Liver (tissue), 9 donors: ENCODE results near the gene FALEC. TPM values are rescaled to one million over a fixed set of nuclear protein-coding genes. Genes with fewer than 3 reads are reported as not detected.
A peak's percentile ranks its signal among the peaks of the same experiment; 100 is the strongest.

Experiments
- DNase-seq: peaks from one replicate; pipeline ENCODE4 v3.0.0-alpha.2; 2017; ENCODE audit warnings: low spot score
- H3K27ac ChIP-seq, 2 donors: one replicate each; pipeline ENCODE4 v1.7.0; 2013; ENCODE audit warnings: inconsistent platforms in 2 of 2, low read length in 2 of 2, control low read depth in 1 of 2, low read depth in 1 of 2, mild to moderate bottlenecking in 1 of 2
- H3K27me3 ChIP-seq, 4 donors: one replicate each; pipeline versions ENCODE4 v1.6.1 to v1.7.0; 2013; ENCODE audit warnings: low read length in 3 of 4, inconsistent platforms in 1 of 4, mild to moderate bottlenecking in 1 of 4, moderate library complexity in 1 of 4; ENCODE audit not compliant: control insufficient read depth in 4 of 4, insufficient read depth in 4 of 4
- H3K36me3 ChIP-seq, 4 donors: one replicate each; pipeline versions ENCODE4 v1.6.1 to v1.7.0; 2013; ENCODE audit warnings: low read length in 3 of 4, mild to moderate bottlenecking in 3 of 4, low read depth in 1 of 4, moderate library complexity in 1 of 4; ENCODE audit not compliant: control insufficient read depth in 4 of 4, insufficient read depth in 3 of 4
- H3K4me1 ChIP-seq, 4 donors: one replicate each; pipeline versions ENCODE4 v1.6.1 to v1.7.0; 2013; ENCODE audit warnings: low read length in 3 of 4, mild to moderate bottlenecking in 3 of 4, moderate library complexity in 1 of 4; ENCODE audit not compliant: control insufficient read depth in 4 of 4, insufficient read depth in 4 of 4
- H3K4me3 ChIP-seq, 3 donors: one replicate each; pipeline versions ENCODE4 v1.6.1 to v1.7.0; 2013; ENCODE audit warnings: low read length in 3 of 3, control low read depth in 1 of 3, low read depth in 1 of 3, mild to moderate bottlenecking in 1 of 3
- H3K9ac ChIP-seq, 2 donors: one replicate each; pipeline ENCODE4 v1.7.0; 2013; ENCODE audit warnings: low read length in 2 of 2, mild to moderate bottlenecking in 2 of 2, moderate library complexity in 2 of 2, control low read depth in 1 of 2, low read depth in 1 of 2
- H3K9me3 ChIP-seq, 4 donors: one replicate each; pipeline versions ENCODE4 v1.6.1 to v1.7.0; 2013; ENCODE audit warnings: low read length in 3 of 4; ENCODE audit not compliant: control insufficient read depth in 4 of 4
- FOXA1 ChIP-seq: IDR thresholded peaks from 2 replicates; pipeline ENCODE4 v1.6.1; 2016; ENCODE audit warnings: antibody characterized with exemption
- FOXA2 ChIP-seq: IDR thresholded peaks from 2 replicates; pipeline ENCODE4 v1.6.1; 2016; ENCODE audit warnings: antibody characterized with exemption
- GABPA ChIP-seq, 2 donors: IDR thresholded peaks in 1 of 2; conservative IDR thresholded peaks in 1 of 2; 2 replicates each; pipeline ENCODE4 v1.6.1; 2016; ENCODE audit warnings: antibody characterized with exemption in 2 of 2, mild to moderate bottlenecking in 1 of 2, moderate library complexity in 1 of 2
- HNF4A ChIP-seq, 2 donors: conservative IDR thresholded peaks; 2 replicates each; pipeline ENCODE4 v1.6.1; 2016; ENCODE audit warnings: antibody characterized with exemption in 2 of 2, mild to moderate bottlenecking in 2 of 2
- HNF4G ChIP-seq: IDR thresholded peaks from 2 replicates; pipeline ENCODE4 v1.6.1; 2016; ENCODE audit warnings: antibody characterized with exemption
- JUND ChIP-seq, 2 donors: IDR thresholded peaks; 2 replicates each; pipeline ENCODE4 v1.6.1; 2016; ENCODE audit warnings: antibody characterized with exemption in 2 of 2
- MAX ChIP-seq: IDR thresholded peaks from 2 replicates; pipeline ENCODE4 v1.6.1; 2016; ENCODE audit warnings: antibody characterized with exemption
- RAD21 ChIP-seq, 2 donors: IDR thresholded peaks; 2 replicates each; pipeline ENCODE4 v1.6.1; 2016; ENCODE audit warnings: antibody characterized with exemption in 2 of 2, mild to moderate bottlenecking in 2 of 2
- RXRA ChIP-seq, 2 donors: IDR thresholded peaks; 2 replicates each; pipeline ENCODE4 v1.6.1; 2017 to 2018; ENCODE audit warnings: antibody characterized with exemption in 2 of 2, mild to moderate bottlenecking in 1 of 2
- SP1 ChIP-seq: IDR thresholded peaks from 2 replicates; pipeline ENCODE4 v1.6.1; 2018; ENCODE audit warnings: antibody characterized with exemption, mild to moderate bottlenecking
- YY1 ChIP-seq: IDR thresholded peaks from 2 replicates; pipeline ENCODE4 v1.6.1; 2016; ENCODE audit warnings: antibody characterized with exemption, mild to moderate bottlenecking
- ZBTB33 ChIP-seq: IDR thresholded peaks from 2 replicates; pipeline ENCODE4 v1.6.1; 2016; ENCODE audit warnings: antibody characterized with exemption
- WGBS: extraction: QIAGEN DNeasy Blood & Tissue Kit; methylation state at CpG from one replicate; pipeline ENCODE4 v1.1.7; 2013; 5-methylcytosine and 5-hydroxymethylcytosine counted together
- polyA plus RNA-seq, 2 donors: library from polyadenylated mRNA; stranded (reverse) in 1 of 2; unstranded in 1 of 2; fragments of 200-250 nt in 1 of 2; fragments of >200 nt in 1 of 2; fragmentation: Nextera tagmentation in 1 of 2; extraction: Ambion mirVana in 1 of 2; gene quantifications; one replicate each; pipeline versions ENCODE4 v1.2.1 to v1.2.3, GENCODE V29; 2013 to 2015
- total RNA-seq, 2 donors: library from RNA; depleted of rRNA; stranded (reverse); fragments of >200 nt; gene quantifications; one replicate each; pipeline ENCODE4 v1.2.3, GENCODE V29; 2014
- TF ChIP-seq, protein P1 (sequence below): IDR thresholded peaks from 2 replicates; pipeline ENCODE4 v1.6.1; 2016; ENCODE audit warnings: antibody characterized with exemption, mild to moderate bottlenecking
- donor health status: healthy.
- donor health status: healthy.
- donor health status: healthy.
- donor health status: healthy.
- donor health status: healthy.

Gene FALEC
- total RNA-seq (not detected), polyA plus RNA-seq (not detected)

GRCh38 chr1:150515328-150516049 is at the start of gene FALEC:
TSS of gene FALEC (plus strand) at chr1:150515752.
- WGBS, result under 1% methylated on average over 54 of the region's 54 CpGs
- H3K4me3 ChIP-seq, result peak within 1 kb of the TSS; percentile 60 to 85 (median 85)
- H3K36me3 ChIP-seq, result peaks cover 0 to 3% (median 0%) of the 10 kb centered on the region in 4 donors
- peak; percentile 94 for DNase-seq
- H3K27ac ChIP-seq, result peak within 1 kb of the TSS; percentile 66 to 68
- no peaks in the 10 kb centered on the region for H3K9me3 ChIP-seq
- H3K9ac ChIP-seq, result peak within 1 kb of the TSS; percentile 82 to 98
- H3K27me3 ChIP-seq, result no peaks in the 10 kb centered on the region
- peaks cover 2 to 17% (median 9%) of the 10 kb centered on the region in 4 donors for H3K4me1 ChIP-seq
- TF ChIP-seq FOXA2 (peak; percentile 5), MAX (peak; percentile 19), SP1 (peak; percentile 59), RXRA (IDR thresholded peaks at IDR 0.05) (no peak), RAD21 (IDR thresholded peaks at IDR 0.05) (peak in 1 of 2 donors; percentile 26), FOXA1 (peak; percentile 49), HNF4G (no peak)
- TF ChIP-seq, protein P1, sequence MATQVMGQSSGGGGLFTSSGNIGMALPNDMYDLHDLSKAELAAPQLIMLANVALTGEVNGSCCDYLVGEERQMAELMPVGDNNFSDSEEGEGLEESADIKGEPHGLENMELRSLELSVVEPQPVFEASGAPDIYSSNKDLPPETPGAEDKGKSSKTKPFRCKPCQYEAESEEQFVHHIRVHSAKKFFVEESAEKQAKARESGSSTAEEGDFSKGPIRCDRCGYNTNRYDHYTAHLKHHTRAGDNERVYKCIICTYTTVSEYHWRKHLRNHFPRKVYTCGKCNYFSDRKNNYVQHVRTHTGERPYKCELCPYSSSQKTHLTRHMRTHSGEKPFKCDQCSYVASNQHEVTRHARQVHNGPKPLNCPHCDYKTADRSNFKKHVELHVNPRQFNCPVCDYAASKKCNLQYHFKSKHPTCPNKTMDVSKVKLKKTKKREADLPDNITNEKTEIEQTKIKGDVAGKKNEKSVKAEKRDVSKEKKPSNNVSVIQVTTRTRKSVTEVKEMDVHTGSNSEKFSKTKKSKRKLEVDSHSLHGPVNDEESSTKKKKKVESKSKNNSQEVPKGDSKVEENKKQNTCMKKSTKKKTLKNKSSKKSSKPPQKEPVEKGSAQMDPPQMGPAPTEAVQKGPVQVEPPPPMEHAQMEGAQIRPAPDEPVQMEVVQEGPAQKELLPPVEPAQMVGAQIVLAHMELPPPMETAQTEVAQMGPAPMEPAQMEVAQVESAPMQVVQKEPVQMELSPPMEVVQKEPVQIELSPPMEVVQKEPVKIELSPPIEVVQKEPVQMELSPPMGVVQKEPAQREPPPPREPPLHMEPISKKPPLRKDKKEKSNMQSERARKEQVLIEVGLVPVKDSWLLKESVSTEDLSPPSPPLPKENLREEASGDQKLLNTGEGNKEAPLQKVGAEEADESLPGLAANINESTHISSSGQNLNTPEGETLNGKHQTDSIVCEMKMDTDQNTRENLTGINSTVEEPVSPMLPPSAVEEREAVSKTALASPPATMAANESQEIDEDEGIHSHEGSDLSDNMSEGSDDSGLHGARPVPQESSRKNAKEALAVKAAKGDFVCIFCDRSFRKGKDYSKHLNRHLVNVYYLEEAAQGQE, result no peak

GRCh38 chr1:150466964-150467363 is 48.6 kb upstream of the FALEC start:
- no peak overlapping the region for H3K9ac ChIP-seq
- no peaks in the 10 kb centered on the region for H3K27me3 ChIP-seq
- no peak overlapping the region for H3K4me3 ChIP-seq
- peak overlapping the region; percentile 31 to 42 for H3K27ac ChIP-seq
- TF ChIP-seq HNF4G (peak; percentile 54), GABPA (IDR thresholded peaks at IDR 0.05 in 1 of 2, conservative IDR thresholded peaks at IDR 0.05 in 1 of 2) (no peak), JUND (IDR thresholded peaks at IDR 0.05) (no peak), ZBTB33 (peak; percentile 53), YY1 (no peak), RXRA (IDR thresholded peaks at IDR 0.05) (peak; percentile 56 to 67), HNF4A (conservative IDR thresholded peaks at IDR 0.05) (peak; percentile 74 to 82), SP1 (peak; percentile 51), RAD21 (IDR thresholded peaks at IDR 0.05) (peak; percentile 13 to 20)
- peaks cover 6 to 20% (median 15%) of the 10 kb centered on the region in 4 donors for H3K36me3 ChIP-seq
- no peaks in the 10 kb centered on the region for H3K9me3 ChIP-seq
- H3K4me1 ChIP-seq, result peaks cover 2 to 33% (median 24%) of the 10 kb centered on the region in 4 donors
- no peak for DNase-seq
